Right atrium auricular region (tissue), 2 donors: ENCODE data around the gene KATNBL1. TPM values are rescaled to one million over a fixed set of nuclear protein-coding genes. Genes with fewer than 3 reads are reported as not detected.

Source experiments
- DNase-seq: peaks from one replicate; pipeline ENCODE4 v3.0.0-alpha.2; 2019; ENCODE audit warnings: low spot score
- H3K27ac ChIP-seq, 2 donors: fragments of 200-600 bp; sonication (generic); 1 replicate in 1 of 2; 2 replicates in 1 of 2; pipeline ENCODE4 v1.5.1; 2016 to 2019
- H3K27me3 ChIP-seq, 2 donors: fragments of 200-600 bp; sonication (generic); one replicate each; pipeline versions ENCODE4 v1.5.1 to v1.6.0; 2017 to 2019
- H3K36me3 ChIP-seq: fragments of 200-600 bp; sonication (generic); one replicate; pipeline ENCODE4 v1.5.1; 2016
- H3K4me1 ChIP-seq, 2 donors: fragments of 200-600 bp; sonication (generic); one replicate each; pipeline versions ENCODE4 v1.5.1 to v1.6.0; 2017 to 2019
- H3K4me3 ChIP-seq, 2 donors: fragments of 200-600 bp; sonication (generic); 1 replicate in 1 of 2; 2 replicates in 1 of 2; pipeline ENCODE4 v1.5.1; 2017 to 2019; ENCODE audit warnings: mild to moderate bottlenecking in 1 of 2, moderate library complexity in 1 of 2
- H3K9me3 ChIP-seq, 2 donors: fragments of 200-600 bp; sonication (generic); one replicate each; pipeline ENCODE4 v1.5.1; 2019
- CTCF ChIP-seq, 2 donors: fragments of 200-600 bp; sonication (generic); IDR thresholded peaks; one replicate each; pipeline ENCODE4 v1.5.1; 2019; ENCODE audit warnings: antibody characterized with exemption in 2 of 2
- total RNA-seq, 2 donors: library from RNA; depleted of rRNA; stranded (reverse); fragments of >200 nt; gene quantifications; one replicate each; pipeline ENCODE4 v1.1.0, GENCODE V29; 2016

KATNBL1 gene
- total RNA-seq, 2 donors from 2014 or later: 17.7 to 17.8 TPM

GRCh38 chr15:34133511-34133910 is 76.4 kb downstream of the KATNBL1 start:
- no peaks in the 10 kb centered on the region for H3K9me3 ChIP-seq
- no peaks in the 10 kb centered on the region for H3K27me3 ChIP-seq
- no peak for DNase-seq
- no peaks in the 10 kb centered on the region for H3K4me1 ChIP-seq
- no peaks in the 10 kb centered on the region for H3K36me3 ChIP-seq
- no peak overlapping the region for H3K4me3 ChIP-seq
- H3K27ac ChIP-seq: no peak overlapping the region
- TF ChIP-seq CTCF (IDR thresholded peaks at IDR 0.05): no peak

GRCh38 chr15:34132881-34133280 is 77.0 kb downstream of the KATNBL1 start:
- no peak for DNase-seq
- H3K27me3 ChIP-seq: no peaks in the 10 kb centered on the region
- H3K4me3 ChIP-seq: no peak overlapping the region
- no peaks in the 10 kb centered on the region for H3K9me3 ChIP-seq
- no peaks in the 10 kb centered on the region for H3K4me1 ChIP-seq
- no peak for TF ChIP-seq CTCF (IDR thresholded peaks at IDR 0.05)
- H3K36me3 ChIP-seq: no peaks in the 10 kb centered on the region
- H3K27ac ChIP-seq: no peak overlapping the region

GRCh38 chr15:34128898-34129297 is 81.0 kb downstream of the KATNBL1 start:
- Histone ChIP-seq H3K4me1 (no peaks in the 10 kb centered on the region), H3K36me3 (no peaks in the 10 kb centered on the region), H3K4me3 (no peak overlapping the region), H3K27me3 (no peaks in the 10 kb centered on the region), H3K9me3 (no peaks in the 10 kb centered on the region), H3K27ac (no peak overlapping the region)
- TF ChIP-seq CTCF (IDR thresholded peaks at IDR 0.05): no peak
- DNase-seq: no peak

GRCh38 chr15:34126522-34126921 is 83.4 kb downstream of the KATNBL1 start:
- Histone ChIP-seq H3K27me3 (no peaks in the 10 kb centered on the region), H3K4me3 (no peak overlapping the region), H3K27ac (no peak overlapping the region), H3K4me1 (no peaks in the 10 kb centered on the region), H3K9me3 (no peaks in the 10 kb centered on the region), H3K36me3 (no peaks in the 10 kb centered on the region)
- no peak for TF ChIP-seq CTCF (IDR thresholded peaks at IDR 0.05)
- DNase-seq: no peak

- Histone ChIP-seq H3K9me3 (no peaks in the 10 kb centered on the region), H3K27me3 (no peaks in the 10 kb centered on the region), H3K27ac (no peak overlapping the region), H3K4me3 (no peak overlapping the region), H3K36me3 (no peaks in the 10 kb centered on the region), H3K4me1 (no peaks in the 10 kb centered on the region)
- DNase-seq: no peak
- TF ChIP-seq CTCF (IDR thresholded peaks at IDR 0.05): no peak
These were observed 84.0 kb downstream of the KATNBL1 start for GRCh38 chr15:34125945-34126344.

- no peaks in the 10 kb centered on the region for H3K36me3 ChIP-seq
- no peak for DNase-seq
- TF ChIP-seq CTCF (IDR thresholded peaks at IDR 0.05): no peak
- H3K27me3 ChIP-seq: no peaks in the 10 kb centered on the region
- H3K9me3 ChIP-seq: no peaks in the 10 kb centered on the region
- H3K4me3 ChIP-seq: no peak overlapping the region
- no peak overlapping the region for H3K27ac ChIP-seq
- H3K4me1 ChIP-seq: no peaks in the 10 kb centered on the region
These were observed 85.2 kb downstream of the KATNBL1 start for GRCh38 chr15:34124651-34125050.
